Colon (tissue), 2 donors: Measurements from ENCODE around the gene GGA3.
"Not testable (repeated sequence)": the region's sequence is repeated elsewhere in the genome, so short reads cannot be mapped to it uniquely, and the experiment has no call there.

Experiments
- FAIRE-seq: peaks from 2 replicates; lab custom pipeline; 2012; peaks lifted over from hg19 to GRCh38; lab: Jason Lieb, UNC
- donor health status: control.
- donor health status: control.

The GGA3 gene

DNA sequence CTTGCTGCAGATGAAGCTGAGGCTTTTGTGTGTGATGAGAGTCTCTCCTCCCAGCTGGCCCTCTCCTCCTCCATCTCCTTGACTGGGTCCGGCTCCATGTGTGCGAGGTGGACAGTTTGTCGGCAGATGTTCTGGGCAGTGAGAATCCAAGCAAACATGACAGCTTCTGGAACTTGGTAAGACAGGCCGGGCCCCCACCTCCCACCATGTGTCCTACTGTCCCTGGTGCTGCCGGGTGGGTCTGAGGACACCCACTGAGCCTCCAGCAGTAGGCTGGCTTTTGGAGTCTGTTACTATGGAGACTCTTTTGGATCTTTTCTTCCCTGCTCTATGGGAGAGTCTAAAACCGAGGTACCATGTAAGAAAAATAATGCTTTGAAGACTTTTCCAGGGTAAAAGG is 43.3 kb downstream of the GGA3 start:
- FAIRE-seq: no peak

DNA sequence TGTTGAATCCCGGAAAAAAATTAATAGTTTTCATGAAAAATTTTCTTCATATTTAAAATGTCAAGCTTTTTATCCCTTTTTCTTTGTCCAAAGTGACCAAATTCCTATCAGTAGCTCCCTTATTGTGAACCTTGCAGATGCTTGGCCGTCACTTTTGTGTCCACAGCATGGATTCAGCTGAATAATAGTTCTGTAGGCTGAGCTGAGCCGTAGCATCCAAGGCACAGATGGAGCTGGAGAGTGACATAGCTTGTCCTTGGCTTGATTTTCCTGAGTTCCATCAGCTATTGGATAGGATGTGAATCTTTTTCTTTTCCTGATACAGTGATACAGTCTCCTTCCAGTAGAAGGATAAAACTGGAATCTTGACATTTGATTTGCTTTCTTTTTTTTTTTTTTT is 52.3 kb downstream of the GGA3 start:
- no peak for FAIRE-seq

DNA sequence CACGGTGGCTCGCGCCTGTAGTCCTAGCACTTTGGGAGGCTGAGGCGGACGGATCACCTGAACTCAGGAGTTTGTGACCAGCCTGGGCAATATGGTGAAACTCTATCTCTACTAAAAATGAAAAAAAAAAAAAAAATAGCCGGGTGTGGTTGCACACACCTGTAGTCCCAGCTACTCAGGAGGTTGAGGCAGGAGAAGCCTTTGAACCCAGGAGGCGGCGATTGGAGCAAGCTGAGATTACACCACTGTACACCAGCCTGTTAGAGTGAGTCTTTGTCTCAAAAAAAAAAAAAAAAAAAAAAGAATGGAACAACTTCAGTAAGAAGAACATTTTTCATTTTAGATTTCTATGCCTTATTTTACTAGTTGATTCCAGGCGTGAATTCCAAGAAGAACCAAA is 53.2 kb downstream of the GGA3 start:
- FAIRE-seq: no peak

DNA sequence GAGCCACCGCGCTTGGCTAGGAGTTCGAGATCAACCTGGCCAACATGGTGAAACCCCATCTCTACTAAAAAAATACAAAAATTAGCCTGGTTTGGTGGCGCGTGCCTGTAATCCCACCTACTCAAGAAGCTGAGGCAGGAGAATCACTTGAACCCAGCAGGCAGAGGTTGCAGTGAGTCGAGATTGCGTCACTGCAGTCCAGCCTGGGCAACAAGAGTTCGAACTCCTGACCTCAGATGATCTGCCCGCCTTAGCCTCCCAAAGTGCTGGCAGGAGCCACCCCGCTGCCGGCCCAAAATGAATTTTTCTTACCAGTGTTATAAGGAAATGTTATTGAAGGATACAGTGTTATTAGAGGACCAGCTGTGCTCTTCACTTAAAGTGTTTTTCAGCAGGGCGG is 53.6 kb downstream of the GGA3 start:
- no peak for FAIRE-seq

DNA sequence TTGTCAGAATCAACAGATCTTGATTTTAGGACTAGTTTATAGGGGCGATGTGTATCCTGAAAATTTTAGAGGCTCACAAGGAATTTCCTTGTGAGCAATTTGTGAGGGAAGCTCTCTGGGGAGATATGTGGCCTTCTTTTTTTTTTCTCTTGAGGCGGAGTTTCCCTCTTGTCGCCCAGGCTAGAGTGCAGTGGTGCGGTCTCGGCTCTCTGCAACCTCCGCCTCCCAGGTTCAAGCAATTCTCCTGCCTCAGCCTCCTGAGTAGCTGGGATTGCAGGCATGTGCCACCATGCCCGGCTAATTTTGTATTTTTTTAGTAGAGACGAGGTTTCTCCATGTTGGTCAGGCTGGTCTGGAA is 54.4 kb downstream of the GGA3 start:
- not testable (repeated sequence) for FAIRE-seq

DNA sequence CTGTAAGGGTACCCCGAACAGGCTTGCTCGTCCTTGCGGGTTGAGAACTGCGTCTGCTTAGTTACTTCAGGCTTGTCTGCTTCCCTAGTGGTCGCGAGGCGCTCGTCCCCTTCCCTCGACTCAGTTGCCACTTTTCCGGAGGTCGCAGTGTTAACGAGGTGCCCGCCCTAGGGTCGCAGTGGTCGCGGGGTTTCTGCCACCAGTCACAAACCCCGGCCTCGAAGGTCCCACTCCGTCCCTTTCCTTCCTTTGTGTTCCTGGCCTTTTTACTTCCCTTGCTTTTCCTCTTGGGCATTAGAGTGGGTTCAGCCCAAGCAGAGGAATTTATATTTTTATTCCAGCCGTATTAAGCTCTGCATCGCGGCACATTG is 55.6 kb downstream of the GGA3 start:
- no peak for FAIRE-seq

DNA sequence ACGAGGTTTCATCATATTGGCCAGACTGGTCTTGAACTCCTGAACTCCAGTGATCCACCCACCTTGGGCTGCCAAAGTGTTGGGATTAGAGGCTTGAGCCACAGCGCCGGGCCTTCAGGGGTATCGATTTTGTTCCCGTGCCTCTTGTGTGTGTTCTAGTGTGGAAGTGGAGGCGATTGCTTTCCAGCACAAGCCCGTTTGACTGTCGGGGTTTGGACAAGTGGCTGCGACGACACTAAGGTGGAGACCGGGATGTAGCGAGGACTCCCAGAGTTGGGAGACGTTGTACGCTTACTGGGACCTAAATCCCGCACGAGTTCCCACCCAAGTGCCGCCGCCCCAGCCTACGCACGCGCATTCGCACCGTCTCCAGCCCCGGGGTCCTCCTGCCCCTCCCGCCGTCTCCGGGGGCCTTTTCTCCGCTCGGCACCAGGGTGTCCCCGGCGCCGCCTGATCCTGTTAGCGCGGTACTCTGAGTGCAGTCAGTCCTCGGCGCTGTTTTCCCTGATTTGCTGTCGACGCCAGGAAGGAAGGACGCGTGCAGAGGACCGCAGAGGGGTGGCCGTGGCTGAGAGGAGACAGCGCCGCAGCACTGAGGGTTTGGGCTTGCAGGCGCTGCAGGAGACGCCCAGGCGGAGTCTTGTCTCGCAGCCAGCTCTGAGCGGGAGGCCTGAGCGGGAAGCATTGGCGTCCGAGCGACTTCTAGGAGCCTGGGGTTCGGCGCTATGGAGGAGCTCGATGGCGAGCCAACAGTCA is 56.2 kb downstream of the GGA3 start, which contains the start of gene NUP85:
NUP85 (plus strand) TSS at position 643 of the 756 bp plus-strand sequence; CDS start at position 726, 83 bp downstream.
- FAIRE-seq: no peak

DNA sequence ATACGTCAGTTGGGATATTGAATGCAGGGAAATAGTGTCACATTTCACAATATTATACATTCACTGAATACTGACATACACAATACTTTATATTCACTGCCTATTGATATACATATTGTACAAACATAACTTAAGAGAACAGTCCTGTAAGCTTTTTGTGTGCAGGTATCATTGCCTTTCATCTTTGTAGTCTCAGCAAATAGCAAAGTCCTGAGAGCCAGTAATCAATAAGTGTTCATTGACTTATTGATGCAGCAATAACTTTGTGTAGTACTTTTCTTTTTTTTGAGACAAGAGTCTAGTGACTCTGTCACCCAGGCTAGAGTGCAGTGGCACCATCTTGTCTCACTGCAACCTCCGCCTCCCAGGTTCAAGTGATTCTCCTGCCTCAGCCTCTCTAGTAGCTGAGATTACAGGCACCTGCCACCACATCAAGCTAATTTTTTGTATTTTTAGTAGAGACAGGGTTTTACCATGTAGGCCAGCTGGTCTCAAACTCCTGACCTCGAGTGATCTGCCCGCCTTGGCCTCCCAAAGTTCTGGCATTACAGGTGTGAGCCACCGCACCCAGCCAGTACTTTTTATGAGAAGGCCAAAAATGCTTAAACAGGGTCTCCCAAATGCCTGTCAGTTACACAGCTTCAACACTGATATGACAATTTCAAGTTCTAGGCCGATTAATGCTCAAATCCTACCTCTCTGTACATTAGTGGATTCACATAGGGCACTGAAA is 61.4 kb downstream of the GGA3 start:
- FAIRE-seq: no peak

DNA sequence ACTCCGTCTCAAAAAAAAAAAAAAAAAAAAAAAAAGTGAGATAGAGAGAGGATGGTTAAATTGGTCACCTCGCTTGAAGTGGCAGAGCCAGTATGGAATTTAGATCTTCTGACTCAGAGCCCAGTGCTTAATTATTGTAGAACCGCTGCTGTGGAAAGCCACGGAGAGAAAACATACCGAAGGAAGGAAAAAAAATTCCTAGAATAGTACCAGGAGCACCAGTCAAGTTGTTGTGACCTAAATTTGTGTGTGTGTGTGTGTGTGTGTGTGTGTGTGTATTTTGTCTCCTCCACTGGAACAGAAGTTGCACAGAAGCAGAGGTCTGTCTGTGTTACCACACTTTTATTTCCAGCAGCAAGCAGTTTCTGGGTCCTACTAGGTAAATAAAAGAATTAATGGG is 66.5 kb downstream of the GGA3 start:
- no peak for FAIRE-seq

DNA sequence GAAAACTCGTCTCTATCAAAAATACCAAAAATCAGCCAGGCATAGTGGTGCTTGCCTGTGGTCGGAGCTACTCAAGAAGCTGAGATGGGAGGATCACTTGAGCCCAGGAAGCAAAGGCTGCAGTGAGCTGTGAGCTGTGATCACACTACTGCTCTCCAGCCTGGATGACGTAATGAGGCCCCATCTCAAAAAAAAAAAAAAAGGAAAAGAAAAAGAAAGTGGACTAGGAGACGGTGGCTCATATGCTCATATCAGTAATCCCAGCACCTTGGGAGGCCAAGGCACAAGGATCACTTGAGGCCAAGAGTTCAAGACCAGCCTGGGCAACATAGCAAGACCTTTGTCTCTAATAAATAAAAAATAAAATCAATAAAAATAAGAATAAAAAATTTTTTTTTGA is 69.8 kb downstream of the GGA3 start:
- no peak for FAIRE-seq

DNA sequence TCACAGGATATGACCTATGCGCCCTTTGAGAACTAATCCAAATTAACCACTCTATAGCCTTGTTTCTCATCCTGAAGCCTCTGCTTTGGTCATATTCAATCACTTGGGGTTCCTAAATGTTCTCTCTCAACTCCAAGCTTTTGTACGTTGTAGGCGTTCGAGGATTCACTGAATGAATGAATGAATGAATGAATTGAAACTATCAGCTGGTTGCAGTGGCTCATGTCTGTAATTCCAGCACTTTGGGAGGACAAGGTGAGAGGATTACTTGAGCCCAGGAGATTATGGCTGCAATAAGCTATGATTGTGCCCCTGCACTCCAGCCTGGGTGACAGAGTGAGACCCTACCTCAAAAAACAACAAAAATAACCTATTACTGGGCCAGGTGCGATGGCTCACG is 72.8 kb downstream of the GGA3 start:
- no peak for FAIRE-seq
